HG02852 (cell line): ENCODE results near the gene MYH14.

Experiments used
- ATAC-seq: cut with Tn5 transposase; IDR thresholded peaks from one replicate; pipeline ENCODE4 v1.9.1; 2021; ENCODE audit warnings: mild to moderate bottlenecking, moderate library complexity; ENCODE audit not compliant: unreplicated experiment

Gene MYH14

GRCh38 chr19:50314724-50315708 is 111.6 kb downstream of the MYH14 start:
- no peak for ATAC-seq

GRCh38 chr19:50315773-50316448 is 112.5 kb downstream of the MYH14 start:
- ATAC-seq: no peak

- ATAC-seq: no peak
These were observed 113.7 kb downstream of the MYH14 start for GRCh38 chr19:50317115-50317514.

- no peak for ATAC-seq
These were observed 115.0 kb downstream of the MYH14 start for GRCh38 chr19:50318438-50318837.

GRCh38 chr19:50319156-50319555 is 115.7 kb downstream of the MYH14 start:
- ATAC-seq: no peak

- ATAC-seq: no peak
These were observed 116.6 kb downstream of the MYH14 start for GRCh38 chr19:50320051-50320450.

- ATAC-seq: no peak
These were observed 117.2 kb downstream of the MYH14 start for GRCh38 chr19:50320596-50320995.

- ATAC-seq: no peak
These were observed 118.4 kb downstream of the MYH14 start for GRCh38 chr19:50321831-50322230.

GRCh38 chr19:50322234-50322633 is 118.8 kb downstream of the MYH14 start:
- no peak for ATAC-seq

GRCh38 chr19:50322931-50323781 is 119.7 kb downstream of the MYH14 start:
- ATAC-seq: no peak

- ATAC-seq: no peak
These were observed 120.3 kb downstream of the MYH14 start for GRCh38 chr19:50323782-50324133.

- no peak for ATAC-seq
These were observed 120.9 kb downstream of the MYH14 start for GRCh38 chr19:50324331-50324730.

- no peak for ATAC-seq
These were observed 122.1 kb downstream of the MYH14 start for GRCh38 chr19:50325310-50326100.

- ATAC-seq: no peak
These were observed 122.8 kb downstream of the MYH14 start for GRCh38 chr19:50326101-50326664.

- ATAC-seq: no peak
These were observed 123.6 kb downstream of the MYH14 start for GRCh38 chr19:50327013-50327412.

- ATAC-seq: no peak
These were observed 124.2 kb downstream of the MYH14 start for GRCh38 chr19:50327461-50328223.

- no peak for ATAC-seq
These were observed 124.9 kb downstream of the MYH14 start for GRCh38 chr19:50328224-50328872.

- no peak for ATAC-seq
These were observed 125.4 kb downstream of the MYH14 start for GRCh38 chr19:50328873-50329145.
